ENCODE data around the gene ZSCAN16. TPM values are rescaled to one million over a fixed set of nuclear protein-coding genes. Genes with fewer than 3 reads are reported as not detected.

ZSCAN16 gene
- total and polyA plus RNA-seq, 2 of the 13 experiments (the other 11 are each of a cell fraction or from before 2014, with no cell fraction given) = 5.7 to 12.7 TPM

DNA sequence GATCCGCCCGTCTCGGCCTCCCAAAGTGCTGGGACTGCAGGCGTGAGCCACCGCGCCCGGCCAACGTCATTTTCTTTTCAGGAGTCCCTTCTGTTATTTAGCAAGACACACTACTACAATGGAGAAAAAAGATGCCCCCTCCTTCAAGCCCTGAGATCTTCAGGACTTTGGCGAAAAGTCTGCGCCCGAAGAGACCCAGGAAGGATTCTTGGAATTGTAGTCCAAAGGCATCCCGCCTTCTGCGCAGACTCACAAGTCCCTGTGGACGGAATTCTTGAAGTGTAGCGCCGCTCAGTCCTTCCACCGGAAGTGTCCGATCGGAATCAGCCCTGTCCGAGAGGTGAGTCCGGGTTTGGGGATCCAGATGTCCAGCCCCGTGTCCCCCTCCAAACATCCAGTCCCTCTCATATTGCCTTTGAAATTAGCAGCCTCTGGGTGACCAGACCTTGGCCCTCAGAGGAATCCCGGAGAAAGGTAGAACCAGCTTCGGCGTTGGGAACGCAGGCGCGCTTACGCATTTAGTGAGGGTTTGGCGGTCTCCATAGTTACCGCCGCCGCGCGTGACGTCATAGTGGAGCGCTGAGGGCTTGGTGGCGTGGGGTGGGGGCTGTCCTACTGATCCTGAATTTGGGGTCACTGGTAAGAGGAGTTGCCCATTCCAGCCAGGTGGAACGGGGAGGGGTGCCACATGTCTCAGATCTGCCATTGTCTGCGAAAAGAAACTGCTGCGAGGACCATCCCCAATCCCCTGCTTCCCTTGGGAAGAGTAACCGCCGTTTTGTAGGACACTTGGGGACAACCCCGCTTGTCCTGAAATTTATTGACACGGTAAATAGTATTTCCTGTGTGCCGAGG, 43.6 kb upstream of the ZSCAN16 start (continued):
- TF ChIP-seq, protein P1, sequence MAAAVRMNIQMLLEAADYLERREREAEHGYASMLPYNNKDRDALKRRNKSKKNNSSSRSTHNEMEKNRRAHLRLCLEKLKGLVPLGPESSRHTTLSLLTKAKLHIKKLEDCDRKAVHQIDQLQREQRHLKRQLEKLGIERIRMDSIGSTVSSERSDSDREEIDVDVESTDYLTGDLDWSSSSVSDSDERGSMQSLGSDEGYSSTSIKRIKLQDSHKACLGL (CRISPR knock-in tag; IDR thresholded peaks at IDR 0.05) = peak; percentile 63; the same call in 1 of the 2 replicates
- TF ChIP-seq ZMAT3 (CRISPR knock-in tag; conservative IDR thresholded peaks at IDR 0.05) (peak; percentile 94), WIZ (CRISPR knock-in tag; IDR thresholded peaks at IDR 0.05) (no peak; the same call in 1 of the 2 replicates), ZNF331 (CRISPR knock-in tag; IDR thresholded peaks at IDR 0.05) (peak; percentile 96), ZNF101 (CRISPR knock-in tag; IDR thresholded peaks at IDR 0.05; ENCODE audit: borderline replicate concordance, low read depth) (0 out of 2 replicates have a peak, but pooled peaks have one; percentile 38), TRIM24 (CRISPR knock-in tag; IDR thresholded peaks at IDR 0.05) (no peak), ZNF614 (CRISPR knock-in tag; IDR thresholded peaks at IDR 0.05; ENCODE audit: borderline replicate concordance) (peak; percentile 95), DNMT3B (CRISPR knock-in tag; conservative IDR thresholded peaks at IDR 0.05) (peak; percentile 97), HDAC6 (IDR thresholded peaks at IDR 0.05; ENCODE audit: low read depth, low read length) (no peak), SALL2 (CRISPR knock-in tag; IDR thresholded peaks at IDR 0.05) (peak; percentile 97), ZFX (CRISPR knock-in tag; IDR thresholded peaks at IDR 0.05; ENCODE audit: low read depth) (peak; percentile 71; the same call in 1 of the 2 replicates), ZSCAN25 (CRISPR knock-in tag; IDR thresholded peaks at IDR 0.05) (peak; percentile 28; the same call in 1 of the 2 replicates), TBX3 (IDR thresholded peaks at IDR 0.05; ENCODE audit: borderline replicate concordance) (no peak; the same call in 1 of the 2 replicates), YEATS4 (CRISPR knock-in tag; IDR thresholded peaks at IDR 0.05; ENCODE audit: borderline replicate concordance) (peak; percentile 99), ZNF256 (CRISPR knock-in tag; conservative IDR thresholded peaks at IDR 0.05) (0 out of 2 replicates have a peak, but pooled peaks have one; percentile 72), TSC22D2 (CRISPR knock-in tag; IDR thresholded peaks at IDR 0.05; ENCODE audit: borderline replicate concordance) (peak; percentile 75), SP140L (CRISPR knock-in tag; IDR thresholded peaks at IDR 0.05; ENCODE audit: borderline replicate concordance) (no peak), JDP2 (CRISPR knock-in tag; IDR thresholded peaks at IDR 0.05; ENCODE audit: borderline replicate concordance) (no peak), MAFG (CRISPR knock-in tag; IDR thresholded peaks at IDR 0.05) (no peak), ZNF598 (CRISPR knock-in tag; IDR thresholded peaks at IDR 0.05; ENCODE audit: borderline replicate concordance) (peak; percentile 88), MTF2 (CRISPR knock-in tag; IDR thresholded peaks at IDR 0.05; ENCODE audit: borderline replicate concordance) (peak; percentile 96), KDM3A (CRISPR knock-in tag; IDR thresholded peaks at IDR 0.05; ENCODE audit: low read depth) (no peak; the same call in 1 of the 2 replicates), ZNF510 (CRISPR knock-in tag; IDR thresholded peaks at IDR 0.05; ENCODE audit: low read depth) (no peak), SMARCE1 (IDR thresholded peaks at IDR 0.05; ENCODE audit: borderline replicate concordance) (no peak), SIX1 (CRISPR knock-in tag; IDR thresholded peaks at IDR 0.05; ENCODE audit: borderline replicate concordance) (peak; percentile 71; the same call in 1 of the 2 replicates)
- TF ChIP-seq, protein P2, sequence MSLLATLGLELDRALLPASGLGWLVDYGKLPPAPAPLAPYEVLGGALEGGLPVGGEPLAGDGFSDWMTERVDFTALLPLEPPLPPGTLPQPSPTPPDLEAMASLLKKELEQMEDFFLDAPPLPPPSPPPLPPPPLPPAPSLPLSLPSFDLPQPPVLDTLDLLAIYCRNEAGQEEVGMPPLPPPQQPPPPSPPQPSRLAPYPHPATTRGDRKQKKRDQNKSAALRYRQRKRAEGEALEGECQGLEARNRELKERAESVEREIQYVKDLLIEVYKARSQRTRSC (CRISPR knock-in tag; IDR thresholded peaks at IDR 0.05; ENCODE audit: low read depth) = no peak
- TF ChIP-seq, protein P3, sequence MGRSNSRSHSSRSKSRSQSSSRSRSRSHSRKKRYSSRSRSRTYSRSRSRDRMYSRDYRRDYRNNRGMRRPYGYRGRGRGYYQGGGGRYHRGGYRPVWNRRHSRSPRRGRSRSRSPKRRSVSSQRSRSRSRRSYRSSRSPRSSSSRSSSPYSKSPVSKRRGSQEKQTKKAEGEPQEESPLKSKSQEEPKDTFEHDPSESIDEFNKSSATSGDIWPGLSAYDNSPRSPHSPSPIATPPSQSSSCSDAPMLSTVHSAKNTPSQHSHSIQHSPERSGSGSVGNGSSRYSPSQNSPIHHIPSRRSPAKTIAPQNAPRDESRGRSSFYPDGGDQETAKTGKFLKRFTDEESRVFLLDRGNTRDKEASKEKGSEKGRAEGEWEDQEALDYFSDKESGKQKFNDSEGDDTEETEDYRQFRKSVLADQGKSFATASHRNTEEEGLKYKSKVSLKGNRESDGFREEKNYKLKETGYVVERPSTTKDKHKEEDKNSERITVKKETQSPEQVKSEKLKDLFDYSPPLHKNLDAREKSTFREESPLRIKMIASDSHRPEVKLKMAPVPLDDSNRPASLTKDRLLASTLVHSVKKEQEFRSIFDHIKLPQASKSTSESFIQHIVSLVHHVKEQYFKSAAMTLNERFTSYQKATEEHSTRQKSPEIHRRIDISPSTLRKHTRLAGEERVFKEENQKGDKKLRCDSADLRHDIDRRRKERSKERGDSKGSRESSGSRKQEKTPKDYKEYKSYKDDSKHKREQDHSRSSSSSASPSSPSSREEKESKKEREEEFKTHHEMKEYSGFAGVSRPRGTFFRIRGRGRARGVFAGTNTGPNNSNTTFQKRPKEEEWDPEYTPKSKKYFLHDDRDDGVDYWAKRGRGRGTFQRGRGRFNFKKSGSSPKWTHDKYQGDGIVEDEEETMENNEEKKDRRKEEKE (IDR thresholded peaks at IDR 0.05) = no peak
